Kidney epithelial cell (primary cell): Measurements from ENCODE around the gene F2. TPM values are rescaled to one million over a fixed set of nuclear protein-coding genes. Genes with fewer than 3 reads are reported as not detected.

Experiments used
- DNase-seq: peaks from one replicate; pipeline ENCODE4 v3.0.0-alpha.2; 2010; ENCODE audit warnings: low read depth
- H3K27me3 ChIP-seq: 2 replicates; pipeline ENCODE4 v1.6.0; 2011; ENCODE audit warnings: low read length; ENCODE audit not compliant: control insufficient read depth, insufficient read depth
- H3K36me3 ChIP-seq: 2 replicates; pipeline ENCODE4 v1.5.1; 2011; ENCODE audit warnings: low read length; ENCODE audit not compliant: control insufficient read depth, insufficient read depth
- H3K4me3 ChIP-seq: 2 replicates; pipeline ENCODE4 v1.5.1; 2011; ENCODE audit warnings: low read depth, mild to moderate bottlenecking, control low read depth, low read length
- total RNA-seq: library from RNA; depleted of rRNA; stranded (reverse); fragments of >200 nt; gene quantifications from 2 replicates; pipeline ENCODE4 v1.2.3, GENCODE V29; 2015
- TF ChIP-seq, protein P1 (sequence below): IDR thresholded peaks from 2 replicates; pipeline ENCODE4 v1.5.1; 2011; ENCODE audit warnings: mild to moderate bottlenecking, moderate library complexity, low read length, control low read depth, inconsistent platforms; ENCODE audit not compliant: insufficient read depth, poor library complexity, severe bottlenecking

The F2 gene
- total RNA-seq, 1 donor from 2014 or later = not detected

DNA sequence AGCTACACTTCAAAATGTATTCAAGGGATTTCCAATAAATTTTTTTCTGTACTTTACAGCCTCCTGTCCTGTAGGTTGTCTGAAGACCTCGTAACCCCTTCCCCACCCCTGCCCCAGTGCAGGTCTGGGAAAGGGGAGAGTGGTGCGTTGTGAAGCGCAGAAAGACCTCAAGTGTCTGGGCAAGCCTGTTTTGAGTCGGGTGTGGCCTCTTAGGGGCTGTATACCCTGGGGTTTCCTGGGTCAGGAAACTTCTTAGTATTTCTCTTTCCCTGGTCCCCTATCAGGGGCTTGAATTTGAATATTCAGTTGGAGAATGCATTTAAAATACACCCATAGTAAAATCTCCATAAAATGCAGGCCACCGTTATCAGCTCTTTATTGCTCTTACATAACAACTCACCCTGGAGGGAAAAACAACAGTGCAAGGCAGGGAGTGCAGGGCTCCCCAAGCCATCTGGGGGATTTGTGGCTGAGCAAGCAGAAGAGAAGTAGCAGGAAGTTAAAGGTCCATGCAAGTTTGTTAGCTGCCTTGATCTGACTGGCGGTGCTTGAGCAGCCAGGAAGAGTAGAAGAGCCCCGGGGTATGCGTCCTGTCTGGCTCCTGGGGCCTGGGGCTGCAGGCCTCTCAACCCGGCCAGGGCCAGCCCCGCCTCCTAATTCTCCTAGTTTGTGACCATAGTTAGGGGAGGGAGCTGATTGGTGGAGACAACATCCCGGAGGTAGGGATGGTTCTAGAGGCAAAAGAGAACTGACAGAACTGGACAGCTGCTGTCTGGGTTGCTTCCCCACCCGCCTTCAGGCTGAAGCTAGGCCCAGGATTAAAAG lies 44.3 kb upstream of the F2 start:
- Histone ChIP-seq H3K4me3 (no peak overlapping the region), H3K36me3 (peaks cover 2% of the 10 kb centered on the region), H3K27me3 (no peaks in the 10 kb centered on the region)
- TF ChIP-seq, protein P1, sequence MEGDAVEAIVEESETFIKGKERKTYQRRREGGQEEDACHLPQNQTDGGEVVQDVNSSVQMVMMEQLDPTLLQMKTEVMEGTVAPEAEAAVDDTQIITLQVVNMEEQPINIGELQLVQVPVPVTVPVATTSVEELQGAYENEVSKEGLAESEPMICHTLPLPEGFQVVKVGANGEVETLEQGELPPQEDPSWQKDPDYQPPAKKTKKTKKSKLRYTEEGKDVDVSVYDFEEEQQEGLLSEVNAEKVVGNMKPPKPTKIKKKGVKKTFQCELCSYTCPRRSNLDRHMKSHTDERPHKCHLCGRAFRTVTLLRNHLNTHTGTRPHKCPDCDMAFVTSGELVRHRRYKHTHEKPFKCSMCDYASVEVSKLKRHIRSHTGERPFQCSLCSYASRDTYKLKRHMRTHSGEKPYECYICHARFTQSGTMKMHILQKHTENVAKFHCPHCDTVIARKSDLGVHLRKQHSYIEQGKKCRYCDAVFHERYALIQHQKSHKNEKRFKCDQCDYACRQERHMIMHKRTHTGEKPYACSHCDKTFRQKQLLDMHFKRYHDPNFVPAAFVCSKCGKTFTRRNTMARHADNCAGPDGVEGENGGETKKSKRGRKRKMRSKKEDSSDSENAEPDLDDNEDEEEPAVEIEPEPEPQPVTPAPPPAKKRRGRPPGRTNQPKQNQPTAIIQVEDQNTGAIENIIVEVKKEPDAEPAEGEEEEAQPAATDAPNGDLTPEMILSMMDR = no peak
- DNase-seq = no peak

DNA sequence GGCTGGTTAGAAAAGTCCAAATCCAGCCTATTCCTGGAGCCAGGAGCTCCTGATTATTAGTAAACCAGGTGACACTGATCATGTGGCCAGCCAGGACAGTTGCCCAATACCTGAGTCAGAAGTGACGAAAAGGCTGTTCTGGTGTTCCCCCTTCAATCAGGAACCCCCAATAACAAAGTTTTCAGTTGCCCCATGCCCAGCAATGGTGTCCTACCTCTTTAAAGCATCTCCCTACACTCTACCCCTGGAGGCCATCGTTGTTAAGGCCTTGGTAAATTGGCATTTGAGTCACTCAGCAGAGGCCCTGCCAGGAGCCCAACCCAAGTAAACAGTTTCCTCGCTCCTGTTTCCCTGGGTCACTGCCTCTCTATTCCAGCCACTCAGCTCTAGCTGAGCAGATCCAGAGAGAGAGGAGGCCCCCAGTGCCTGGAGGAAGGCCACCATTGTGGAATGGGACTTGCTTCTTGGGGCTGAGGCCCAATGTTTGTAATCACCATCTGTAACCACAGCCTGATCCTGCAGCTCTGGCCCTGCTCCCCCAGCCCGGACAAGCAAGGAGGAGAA lies 43.6 kb upstream of the F2 start:
- Histone ChIP-seq H3K36me3 (peaks cover 2% of the 10 kb centered on the region), H3K4me3 (no peak overlapping the region), H3K27me3 (no peaks in the 10 kb centered on the region)
- DNase-seq = no peak
- TF ChIP-seq, protein P1 = no peak

DNA sequence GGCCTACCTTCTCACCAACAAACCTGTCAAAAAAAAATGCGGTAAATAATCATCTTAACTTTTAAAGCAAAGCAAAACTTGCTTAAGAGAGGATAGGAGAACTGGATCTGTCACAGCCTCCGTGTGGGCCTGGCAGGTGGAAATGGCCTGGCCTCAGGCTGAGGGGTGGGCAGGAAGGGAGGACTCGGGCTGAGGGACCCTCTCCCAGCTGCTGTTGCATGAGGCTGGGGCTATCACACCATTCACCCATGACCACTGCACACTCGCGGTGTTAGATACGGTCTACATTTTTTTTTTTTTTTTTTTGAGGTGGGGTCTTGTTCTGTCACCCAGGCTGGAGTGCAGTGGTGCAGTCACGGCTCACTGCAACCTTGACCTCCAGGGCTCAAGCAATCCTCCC lies 43.1 kb upstream of the F2 start:
- TF ChIP-seq, protein P1 = no peak
- H3K36me3 ChIP-seq = peaks cover 3% of the 10 kb centered on the region
- no peak for DNase-seq
- H3K4me3 ChIP-seq = no peak overlapping the region
- no peaks in the 10 kb centered on the region for H3K27me3 ChIP-seq

DNA sequence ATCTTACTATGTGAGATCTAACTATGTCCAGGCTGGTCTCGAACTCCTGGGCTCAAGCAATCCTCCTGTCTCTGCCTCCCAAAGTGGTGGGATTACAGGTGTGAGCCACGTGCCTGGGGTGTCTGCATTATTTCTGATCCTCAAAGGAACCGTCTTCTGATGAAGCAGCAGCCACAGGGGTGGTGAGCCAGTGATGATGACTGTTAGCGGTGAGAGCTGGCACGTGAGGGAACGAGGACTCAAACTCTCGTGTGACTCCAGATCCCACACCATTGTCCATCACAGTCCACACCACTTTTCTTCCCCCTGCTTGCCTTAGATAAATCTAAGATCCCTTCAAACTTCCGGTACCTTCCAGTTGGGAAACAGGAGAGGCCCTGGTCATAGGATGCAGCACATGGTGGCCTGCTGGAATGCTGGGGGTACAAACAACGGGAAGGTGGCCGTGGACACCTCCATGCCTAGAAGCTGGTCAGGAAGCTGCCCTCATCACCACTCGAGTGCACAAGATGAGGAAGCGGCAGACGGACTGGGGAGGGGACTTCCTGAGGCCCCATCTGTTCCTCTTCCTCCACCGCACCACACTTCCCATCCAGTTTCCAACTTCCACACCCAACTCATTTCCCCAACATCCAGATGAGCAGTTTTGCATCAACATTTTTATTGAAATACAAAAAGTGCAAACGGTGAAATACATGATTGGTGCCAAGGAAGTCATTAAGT lies 42.4 kb upstream of the F2 start:
- TF ChIP-seq, protein P1 = no peak
- no peak for DNase-seq
- Histone ChIP-seq H3K27me3 (no peaks in the 10 kb centered on the region), H3K36me3 (peaks cover 3% of the 10 kb centered on the region), H3K4me3 (no peak overlapping the region)

DNA sequence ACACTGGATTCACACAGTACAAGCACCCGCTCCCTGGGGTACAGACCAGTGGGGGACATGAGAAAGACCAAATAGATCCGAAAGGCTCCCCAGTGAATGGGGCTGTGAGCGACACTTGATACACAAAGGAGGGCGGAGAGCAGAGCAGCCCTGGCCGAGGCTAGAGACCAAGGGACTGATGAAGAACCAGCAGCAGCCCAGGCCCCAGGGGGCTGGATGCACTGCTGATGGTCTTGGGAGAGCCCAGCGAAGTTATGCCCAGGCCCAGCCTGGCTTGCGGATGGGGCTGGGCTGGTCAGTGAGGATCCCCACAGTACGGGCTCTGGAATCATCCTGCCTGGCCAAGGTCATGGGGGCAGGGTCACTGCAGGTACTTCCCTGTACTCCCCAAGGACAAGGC lies 41.8 kb upstream of the F2 start:
- peaks cover 4% of the 10 kb centered on the region for H3K36me3 ChIP-seq
- TF ChIP-seq, protein P1 = no peak

More for the DNA sequence above, 41.8 kb upstream of the F2 start:
- Histone ChIP-seq H3K4me3 (no peak overlapping the region), H3K27me3 (no peaks in the 10 kb centered on the region)
- no peak for DNase-seq
